Heart right ventricle (tissue), 16 donors: ENCODE results near the gene SIRT4. TPM values are rescaled to one million over a fixed set of nuclear protein-coding genes. Genes with fewer than 3 reads are reported as not detected.

Experiments
- ATAC-seq, 8 donors: fragments of 200-7000 bp; cut with Tn5 transposase; one replicate each; pipeline ENCODE4 v1.9.1; 2020; ENCODE audit warnings: mild to moderate bottlenecking in 8 of 8, moderate library complexity in 8 of 8, moderate number of reproducible peaks in 1 of 8
- DNase-seq, 2 donors: peaks; one replicate each; pipeline ENCODE4 v3.0.0-alpha.2; 2020
- H3K27ac ChIP-seq, 10 donors: fragments of 200-600 bp; sonication (generic) in 2 of 10; one replicate each; pipeline versions ENCODE4 v1.5.0 to v1.8.0; 2020 to 2022; ENCODE audit warnings: mild to moderate bottlenecking in 3 of 10
- H3K27me3 ChIP-seq, 7 donors: fragments of 200-600 bp; one replicate each; pipeline ENCODE4 v1.8.0; 2021 to 2022; ENCODE audit warnings: mild to moderate bottlenecking in 2 of 7
- H3K36me3 ChIP-seq, 9 donors: fragments of 200-600 bp; sonication (generic) in 1 of 9; one replicate each; pipeline versions ENCODE4 v1.5.0 to v1.8.0; 2020 to 2022; ENCODE audit warnings: mild to moderate bottlenecking in 2 of 9
- H3K4me1 ChIP-seq, 9 donors: fragments of 200-600 bp; sonication (generic) in 1 of 9; one replicate each; pipeline versions ENCODE4 v1.5.0 to v1.8.0; 2020 to 2022; ENCODE audit warnings: mild to moderate bottlenecking in 4 of 9
- H3K4me3 ChIP-seq, 10 donors: fragments of 200-600 bp; sonication (generic) in 2 of 10; one replicate each; pipeline versions ENCODE4 v1.5.0 to v1.8.0; 2020 to 2022; ENCODE audit warnings: mild to moderate bottlenecking in 7 of 10, moderate library complexity in 2 of 10
- H3K9me3 ChIP-seq, 11 donors: fragments of 200-600 bp in 10 of 11; sonication (generic) in 2 of 11; one replicate each; pipeline versions ENCODE4 v1.5.0 to v1.8.0; 2013 to 2022; ENCODE audit warnings: mild to moderate bottlenecking in 2 of 11, control low read depth in 1 of 11, moderate library complexity in 1 of 11
- CTCF ChIP-seq, 9 donors: fragments of 200-600 bp; sonication (generic) in 2 of 9; IDR thresholded peaks; one replicate each; pipeline versions ENCODE4 v1.5.0 to v1.8.0; 2021 to 2022; ENCODE audit warnings: antibody characterized with exemption in 9 of 9, mild to moderate bottlenecking in 5 of 9, moderate library complexity in 1 of 9
- WGBS, 2 donors: extraction: QIAGEN DNeasy Blood & Tissue Kit; methylation state at CpG; one replicate each; pipeline ENCODE4 v1.1.7; 2013; ENCODE audit warnings: inconsistent platforms in 1 of 2; 5-methylcytosine and 5-hydroxymethylcytosine counted together
- intact Hi-C, 10 donors: fragments of 100-400 bp; cut with DNase I; formaldehyde crosslinking; loops; one replicate each; pipeline versions ENCODE4 v1.11.1 to v1.14.2; 2022
- polyA plus RNA-seq, 2 donors: library from polyadenylated mRNA; stranded (reverse); fragments of 200-250 nt; gene quantifications; one replicate each; pipeline ENCODE4 v1.2.3, GENCODE V29; 2013
- total RNA-seq, 10 donors: library from RNA; stranded (reverse); fragmentation: NEBNext Ultra II Directional in 3 of 10; extraction: Animal tissue kit (Norgen Biotek cat#: 25700) in 3 of 10; gene quantifications; one replicate each; pipeline versions ENCODE4 v1.2.1 to v1.2.4, GENCODE V29; 2021 to 2023
- donor health status: Arrhythmogenic right ventricular cardiomyopathy.
- donor health status: ischemic (EF 13 %, LVEDD 7.1; RV severe dilation, severe dysfunction).
- donor health status: healthy with polysubstance abuse.
- donor health status: DM: no; HTN: yes; CAD: no.
- donor health status: DM: no; HTN: no; CAD: no.
- donor health status: ischemic (EF 25% LVEDD 6.9; RV normal size, moderate dysfunction).
- donor health status: ischemic (EF 25% LVEDD 5.7; RV mildly dilated, moderate dysfunction).
- donor health status: healthy.
- donor health status: DM: yes; HTN: yes; CAD: no.
- donor health status: Ischemic cardiomyopathy.
- donor health status: ischemic (EF 35%, LVEDD 5.7; RV mildly dilated, moderate dysfunction).
- donor health status: nonischemic (EF 11% LVEDD 7.7; RV severe dilation, severe dysfunction).
- donor health status: DM: yes; HTN: yes; CAD: no.
- donor health status: PGD.
- donor health status: ischemic (EF 29% LVEDD 5.4; RV normal size, mild dysfunction).
- donor health status: nonischemic (EF 23%, LVEDD 6.1; RV moderate dilation, normal function).

SIRT4 gene
- total and polyA plus RNA-seq, 12 donors, result 2.8 to 9.0 (median 4.7) TPM

GRCh38 chr12:120292661-120293531 is 9.2 kb upstream of the SIRT4 start, which contains the start of gene RNU4-1:
Gene RNU4-1 (minus strand): TSS chr12:120293237.
- no peak for TF ChIP-seq CTCF (IDR thresholded peaks at IDR 0.05)
- WGBS, 2 donors, result 0 to 1% methylated on average over 29 of the region's 29 CpGs
- no peaks in the 10 kb centered on the region for H3K27me3 ChIP-seq
- H3K9me3 ChIP-seq, result no peaks in the 10 kb centered on the region
- H3K4me1 ChIP-seq, result peaks cover 0 to 28% (median 8%) of the 10 kb centered on the region in 9 donors
- DNase-seq, result peak; percentile 29 to 81
- H3K4me3 ChIP-seq, result peak within 1 kb of the TSS; percentile 11 to 67 (median 61)
- peak within 1 kb of the TSS; percentile 91 to 100 (median 98) for H3K27ac ChIP-seq
- intact Hi-C loops, result loop anchor here in 1 of 10 donors (10.0 kb wide), 1 partner anchor 178 kb away; the partner anchor contains the start of gene RAB35
- peak; percentile 42 to 77 (median 58) for ATAC-seq
- H3K36me3 ChIP-seq, result no peaks in the 10 kb centered on the region

- WGBS, 2 donors, result 53 to 59% methylated on average over 5 of the region's 5 CpGs
- no peak overlapping the region for H3K27ac ChIP-seq
- H3K4me1 ChIP-seq, result peaks cover 4 to 15% (median 8%) of the 10 kb centered on the region in 9 donors
- H3K4me3 ChIP-seq, result no peak overlapping the region
- no peaks in the 10 kb centered on the region for H3K27me3 ChIP-seq
- TF ChIP-seq CTCF (IDR thresholded peaks at IDR 0.05), result peak in 1 of 9 donors; percentile 8
- no peak for ATAC-seq
- H3K9me3 ChIP-seq, result no peaks in the 10 kb centered on the region
- no peak for DNase-seq
- H3K36me3 ChIP-seq, result peaks cover 0 to 5% (median 0%) of the 10 kb centered on the region in 9 donors
- intact Hi-C loops, result no loop called here
Measured at GRCh38 chr12:120314220-120314619, 12.1 kb downstream of the SIRT4 start.

GRCh38 chr12:120316798-120317223 is 14.7 kb downstream of the SIRT4 start:
- Histone ChIP-seq H3K4me1 (peaks cover 4 to 15% (median 8%) of the 10 kb centered on the region in 9 donors), H3K36me3 (peaks cover 0 to 5% (median 0%) of the 10 kb centered on the region in 9 donors), H3K9me3 (no peaks in the 10 kb centered on the region), H3K27me3 (no peaks in the 10 kb centered on the region), H3K4me3 (peak overlapping the region; percentile 30 to 71 (median 64)), H3K27ac (peak overlapping the region; percentile 1 to 84 (median 82))
- no peak for TF ChIP-seq CTCF (IDR thresholded peaks at IDR 0.05)
- DNase-seq (no peak), ATAC-seq (peak in 2 of 8 donors; percentile 1 to 4)
- intact Hi-C loops, result loop anchor here in 1 of 10 donors (1.0 kb wide), 1 partner anchor 15 kb away; the partner anchor contains the start of gene SIRT4
- 44 to 46% methylated on average over 9 of the region's 9 CpGs for WGBS, 2 donors
